ENCODE data around the gene FXYD6.

DNA sequence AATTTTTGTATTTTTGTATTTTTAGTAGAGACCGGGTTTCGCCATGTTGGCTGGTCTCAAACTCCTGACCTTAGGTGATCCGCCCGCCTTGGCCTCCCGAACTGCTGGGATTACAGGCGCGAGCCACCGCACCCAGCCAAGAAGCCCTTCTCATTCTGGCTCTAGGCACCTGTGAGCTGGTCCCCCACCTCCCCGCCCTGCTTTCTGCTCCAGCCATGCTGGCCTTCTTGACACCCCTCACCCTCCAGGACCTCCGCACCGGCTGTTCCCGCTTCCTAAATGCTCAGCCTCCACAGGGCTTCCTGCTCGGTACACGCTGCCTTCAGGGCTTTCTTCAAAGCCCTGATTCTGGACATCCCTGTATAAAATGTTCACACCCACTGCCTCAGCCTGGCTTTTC is 46.4 kb downstream of the FXYD6 start:
- TF ChIP-seq, protein P1, sequence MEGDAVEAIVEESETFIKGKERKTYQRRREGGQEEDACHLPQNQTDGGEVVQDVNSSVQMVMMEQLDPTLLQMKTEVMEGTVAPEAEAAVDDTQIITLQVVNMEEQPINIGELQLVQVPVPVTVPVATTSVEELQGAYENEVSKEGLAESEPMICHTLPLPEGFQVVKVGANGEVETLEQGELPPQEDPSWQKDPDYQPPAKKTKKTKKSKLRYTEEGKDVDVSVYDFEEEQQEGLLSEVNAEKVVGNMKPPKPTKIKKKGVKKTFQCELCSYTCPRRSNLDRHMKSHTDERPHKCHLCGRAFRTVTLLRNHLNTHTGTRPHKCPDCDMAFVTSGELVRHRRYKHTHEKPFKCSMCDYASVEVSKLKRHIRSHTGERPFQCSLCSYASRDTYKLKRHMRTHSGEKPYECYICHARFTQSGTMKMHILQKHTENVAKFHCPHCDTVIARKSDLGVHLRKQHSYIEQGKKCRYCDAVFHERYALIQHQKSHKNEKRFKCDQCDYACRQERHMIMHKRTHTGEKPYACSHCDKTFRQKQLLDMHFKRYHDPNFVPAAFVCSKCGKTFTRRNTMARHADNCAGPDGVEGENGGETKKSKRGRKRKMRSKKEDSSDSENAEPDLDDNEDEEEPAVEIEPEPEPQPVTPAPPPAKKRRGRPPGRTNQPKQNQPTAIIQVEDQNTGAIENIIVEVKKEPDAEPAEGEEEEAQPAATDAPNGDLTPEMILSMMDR (IDR thresholded peaks at IDR 0.05): no peak
- no peak for TF ChIP-seq POLR2A (IDR thresholded peaks at IDR 0.05)

Data from Peyer's patch (tissue), 4 donors.